Activated CD8-positive, alpha-beta memory T cell treated with anti-CD3 and anti-CD28 coated beads, Interleukin-2, amount 50 U/mL, for 4 hours (primary cell): Measurements from ENCODE around the gene MIPOL1.
"Not testable (repeated sequence)": the region's sequence is repeated elsewhere in the genome, so short reads cannot be mapped to it uniquely, and the experiment has no call there.

Source experiments
- DNase-seq: peaks from one replicate; pipeline ENCODE4 v3.0.0-alpha.2; 2020

The MIPOL1 gene

DNA sequence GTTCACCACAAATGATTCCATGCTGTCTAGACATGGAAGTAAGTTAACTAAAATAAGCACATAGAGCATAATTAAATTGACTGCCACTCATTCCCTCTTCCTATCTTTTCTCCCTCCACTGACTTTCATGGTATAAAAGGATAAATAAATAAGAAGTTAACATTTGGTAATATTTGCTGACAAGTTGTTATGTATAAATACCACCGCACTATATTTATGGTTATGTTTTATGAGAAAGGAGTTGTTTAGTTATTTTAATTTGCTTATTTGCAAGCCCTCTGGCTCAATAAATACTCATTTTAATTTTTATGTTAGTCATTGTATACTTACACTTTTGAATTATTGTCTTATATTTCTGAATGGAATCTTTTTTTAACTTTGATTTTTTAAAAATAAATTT is 113.5 kb downstream of the MIPOL1 start:
- no peak for DNase-seq

DNA sequence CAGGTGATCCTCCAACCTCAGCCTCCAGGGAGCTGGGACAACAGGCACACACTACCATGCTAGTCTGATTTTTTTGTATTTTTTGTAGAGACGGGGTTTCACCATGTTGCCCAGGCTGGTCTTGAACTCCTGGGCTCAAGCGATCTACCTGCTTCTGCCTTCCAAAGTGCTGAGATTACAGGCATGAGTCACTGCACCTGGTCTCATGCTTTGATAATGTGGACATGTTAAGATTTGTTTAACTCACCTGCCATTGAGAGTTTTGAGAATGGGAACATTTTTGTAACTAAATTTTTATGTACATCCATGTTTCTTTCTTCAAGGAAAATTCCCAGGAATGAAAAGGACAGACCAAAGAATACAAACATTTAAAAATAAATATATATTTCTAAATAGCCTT is 121.2 kb downstream of the MIPOL1 start:
- no peak for DNase-seq

- no peak for DNase-seq
These were observed 122.4 kb downstream of the MIPOL1 start for GRCh38 chr14:37320106-37320505.

GRCh38 chr14:37325332-37325731 is 127.6 kb downstream of the MIPOL1 start:
- no peak for DNase-seq

GRCh38 chr14:37326434-37326833 is 128.7 kb downstream of the MIPOL1 start:
- DNase-seq, result no peak

- not testable (repeated sequence) for DNase-seq
These were observed 130.2 kb downstream of the MIPOL1 start for GRCh38 chr14:37327933-37328332.

DNA sequence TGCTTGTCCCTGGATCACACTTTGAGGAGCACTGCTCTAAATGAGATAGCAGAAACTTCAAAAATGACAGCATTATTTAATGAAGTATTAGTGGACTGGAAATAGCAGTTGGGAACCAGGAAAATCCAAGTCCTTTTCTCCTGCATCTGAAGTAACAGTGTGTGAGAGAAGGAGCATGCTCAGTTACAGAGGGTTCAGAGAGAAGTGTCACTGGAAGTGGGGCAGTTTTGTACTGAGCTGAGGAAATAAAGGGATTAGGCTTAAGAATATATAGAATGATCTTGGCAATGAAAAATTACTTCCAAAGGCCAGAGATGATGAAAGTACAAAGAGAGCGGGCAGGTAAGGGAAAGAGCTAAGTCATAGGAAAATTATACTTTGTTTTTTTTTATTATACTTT is 130.9 kb downstream of the MIPOL1 start:
- DNase-seq, result no peak

DNA sequence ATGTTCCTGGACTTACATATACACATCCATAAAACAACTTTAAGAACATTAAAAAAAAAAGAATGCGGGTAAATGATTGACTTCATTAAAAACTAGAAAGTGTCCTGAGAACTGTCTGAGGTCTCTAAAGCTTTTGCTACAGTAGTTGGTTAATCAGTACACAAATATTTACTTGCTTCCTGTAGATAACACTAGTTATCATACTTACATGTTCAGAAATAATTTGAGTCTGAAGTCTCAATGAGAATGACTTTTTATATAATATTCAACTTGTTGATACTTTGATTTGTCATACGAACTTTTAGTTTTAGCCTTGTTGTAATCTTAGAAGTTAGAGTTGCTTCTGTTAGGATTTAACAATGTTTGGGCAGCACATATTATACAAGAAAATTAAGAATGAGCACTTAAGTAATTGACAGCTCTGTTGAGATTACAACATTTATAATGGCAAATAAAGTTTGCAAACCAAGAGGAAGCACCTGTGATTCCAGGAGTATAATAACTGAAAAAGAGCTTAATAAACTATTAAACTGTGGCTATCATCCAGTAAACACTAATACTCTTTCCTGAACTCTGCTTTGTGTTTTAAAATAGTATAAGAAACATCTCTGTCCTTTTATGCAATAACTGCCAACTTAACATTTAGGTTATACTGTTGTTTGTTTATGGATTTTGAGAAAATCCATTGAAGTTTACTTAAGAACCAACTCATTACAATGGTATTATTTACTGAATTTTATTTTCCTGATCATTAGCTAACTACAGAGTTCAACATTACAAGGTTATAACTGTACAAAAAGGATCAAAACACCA is 131.7 kb downstream of the MIPOL1 start:
- no peak for DNase-seq

- DNase-seq, result no peak
These were observed 133.2 kb downstream of the MIPOL1 start for GRCh38 chr14:37330910-37331309.

- no peak for DNase-seq
These were observed 142.6 kb downstream of the MIPOL1 start for GRCh38 chr14:37340353-37340752.

DNA sequence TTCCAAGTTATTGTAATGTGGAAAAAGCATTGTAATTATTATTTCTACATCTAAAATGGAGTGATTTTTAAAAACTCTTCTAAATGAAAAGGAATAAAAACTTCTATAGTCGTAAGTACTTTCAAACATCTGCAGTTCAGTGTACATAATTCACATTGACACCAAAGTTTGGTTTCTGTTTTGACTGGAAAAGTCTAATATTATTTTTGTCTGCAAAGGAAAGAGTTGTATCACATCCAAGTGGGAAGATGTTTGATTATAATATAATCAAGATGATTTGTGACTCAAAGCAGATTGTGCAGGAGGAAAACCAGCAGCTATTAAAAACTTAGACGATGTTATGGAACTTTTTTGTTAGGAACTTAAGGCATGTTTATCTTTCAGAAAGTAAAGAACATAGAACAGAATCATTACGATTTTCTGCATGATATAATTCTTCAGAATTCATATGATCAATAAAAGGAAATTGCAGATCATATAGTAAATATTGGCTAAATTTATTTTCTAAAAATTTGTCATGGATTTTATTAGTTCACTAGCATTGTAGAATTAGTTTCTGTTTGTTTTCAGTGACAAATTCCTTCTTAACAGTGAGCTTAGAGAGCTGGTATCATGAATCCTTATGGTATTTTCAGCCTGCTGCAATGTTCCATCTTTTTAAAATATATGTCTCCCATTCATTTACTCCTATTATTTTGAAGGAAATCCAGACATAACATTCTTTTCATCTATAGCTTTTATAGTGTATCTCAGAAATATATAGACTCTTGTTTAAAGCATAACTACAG is 145.8 kb downstream of the MIPOL1 start:
- DNase-seq, result no peak

DNA sequence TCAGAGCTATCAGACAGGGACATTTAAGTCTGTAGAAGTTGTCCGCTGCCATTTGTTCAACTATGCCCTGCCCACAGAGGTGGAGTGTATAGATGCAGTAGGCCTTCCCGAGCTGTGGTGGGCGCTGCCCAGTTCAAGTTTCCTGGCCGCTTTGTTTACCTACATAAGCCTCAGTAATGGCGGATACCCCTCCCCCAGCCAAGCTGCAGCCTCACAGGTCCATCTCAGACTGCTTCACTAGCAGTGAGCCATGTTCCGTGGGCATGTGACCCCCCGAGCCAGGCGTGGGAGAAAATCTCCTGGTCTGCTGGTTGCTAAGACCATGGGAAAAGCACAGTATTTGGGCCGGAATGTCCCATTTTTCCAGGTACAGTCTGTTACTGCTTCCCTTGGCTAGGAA is 165.9 kb downstream of the MIPOL1 start:
- DNase-seq, result no peak

- no peak for DNase-seq
These were observed 171.7 kb downstream of the MIPOL1 start for GRCh38 chr14:37369425-37369824.

DNA sequence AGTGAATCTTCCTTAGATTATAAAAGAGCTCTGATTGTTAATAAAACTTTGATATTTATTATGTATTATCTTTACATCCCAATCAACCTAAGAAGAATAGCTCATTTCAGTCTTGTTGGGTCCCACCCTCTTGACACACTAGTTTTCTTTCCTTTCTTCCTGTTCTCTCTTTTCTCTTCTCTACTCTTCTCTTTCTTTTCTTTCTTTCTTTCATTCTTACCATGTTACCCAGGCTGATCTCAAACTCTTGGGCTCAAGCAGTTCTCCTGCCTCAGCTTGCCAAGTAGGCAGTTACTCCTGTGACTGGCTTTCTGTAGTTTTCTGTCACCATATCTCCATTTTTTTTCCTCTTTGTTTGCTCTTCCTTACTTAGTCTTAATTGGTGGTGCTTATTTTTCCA is 177.8 kb downstream of the MIPOL1 start:
- no peak for DNase-seq

- DNase-seq, result no peak
These were observed 179.3 kb downstream of the MIPOL1 start for GRCh38 chr14:37376944-37377609.

DNA sequence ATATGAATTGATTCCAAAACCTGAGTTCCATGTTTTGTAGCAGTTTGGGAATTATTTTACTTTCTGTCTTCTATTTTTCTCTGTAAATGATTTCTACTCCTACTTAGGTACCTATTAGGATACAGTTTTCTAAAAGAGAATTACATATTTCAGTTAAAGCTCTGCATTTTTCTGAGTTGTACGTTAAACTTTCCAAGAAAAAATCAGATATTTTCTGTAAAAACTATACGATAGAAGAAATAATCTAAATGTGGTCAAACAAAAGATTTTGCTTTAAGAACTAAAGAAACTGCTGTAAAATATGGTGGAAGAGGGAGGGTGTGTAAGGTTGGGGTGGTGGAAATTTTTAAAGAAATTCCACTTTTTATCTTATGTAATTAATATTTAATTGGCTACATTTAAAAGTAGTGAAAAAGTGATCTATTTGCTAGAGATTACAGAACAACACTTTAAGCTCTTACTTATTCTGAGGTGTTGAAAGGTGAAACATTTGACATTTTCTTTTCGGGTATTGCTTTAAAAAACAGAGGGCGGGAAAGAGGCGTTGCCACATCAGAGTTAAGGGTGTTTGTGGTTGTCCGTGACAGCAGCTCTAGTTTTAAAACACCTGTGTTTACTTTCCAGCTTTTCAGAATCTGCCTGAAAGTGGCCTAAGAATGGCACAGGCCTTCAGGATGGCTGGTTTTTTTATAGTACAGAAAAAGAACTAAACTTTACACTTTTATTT is 187.3 kb downstream of the MIPOL1 start:
- no peak for DNase-seq

GRCh38 chr14:37397157-37397940 is 199.6 kb downstream of the MIPOL1 start:
- DNase-seq, result not testable (repeated sequence)

- DNase-seq, result no peak
These were observed 200.1 kb downstream of the MIPOL1 start for GRCh38 chr14:37397941-37398215.

- no peak for DNase-seq
These were observed 201.8 kb downstream of the MIPOL1 start for GRCh38 chr14:37399517-37399916.

DNA sequence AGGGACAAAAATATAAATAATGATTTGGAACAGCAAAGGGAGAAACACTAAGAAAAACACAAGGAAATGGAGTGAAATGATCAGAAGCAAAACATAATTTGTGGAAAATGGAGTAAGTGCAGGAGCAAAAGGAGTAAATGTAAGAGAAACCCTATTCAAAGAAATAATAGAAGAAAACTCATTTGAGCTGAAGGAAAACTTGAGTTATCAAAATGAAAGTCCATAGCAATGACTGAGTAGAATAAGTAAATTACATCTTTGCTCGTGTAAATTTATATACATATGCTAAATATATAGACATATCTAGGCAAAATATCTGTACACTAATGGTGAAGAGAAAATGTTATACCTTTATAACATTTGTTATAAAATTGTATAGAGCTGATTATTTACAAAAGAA is 203.4 kb downstream of the MIPOL1 start:
- DNase-seq, result no peak

DNA sequence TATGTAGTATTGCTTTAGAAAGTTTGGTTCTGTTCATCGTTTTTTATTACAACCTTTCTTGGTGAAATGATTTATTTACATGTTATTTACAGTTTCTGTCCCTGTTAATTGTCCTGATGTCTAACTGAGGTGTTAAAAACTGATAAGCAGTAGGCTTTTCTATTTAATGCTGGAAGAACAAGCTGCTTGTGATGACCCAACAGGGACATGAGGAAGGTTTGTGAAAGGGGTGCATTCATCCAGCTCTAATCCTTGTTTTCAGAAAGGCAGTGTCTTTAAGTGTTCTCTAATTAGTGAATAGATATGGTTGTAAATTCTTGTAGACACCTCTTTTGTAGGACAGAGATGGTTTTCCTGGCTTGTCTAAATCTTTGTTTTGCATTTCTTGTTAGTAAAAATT is 205.9 kb downstream of the MIPOL1 start:
- DNase-seq, result no peak

DNA sequence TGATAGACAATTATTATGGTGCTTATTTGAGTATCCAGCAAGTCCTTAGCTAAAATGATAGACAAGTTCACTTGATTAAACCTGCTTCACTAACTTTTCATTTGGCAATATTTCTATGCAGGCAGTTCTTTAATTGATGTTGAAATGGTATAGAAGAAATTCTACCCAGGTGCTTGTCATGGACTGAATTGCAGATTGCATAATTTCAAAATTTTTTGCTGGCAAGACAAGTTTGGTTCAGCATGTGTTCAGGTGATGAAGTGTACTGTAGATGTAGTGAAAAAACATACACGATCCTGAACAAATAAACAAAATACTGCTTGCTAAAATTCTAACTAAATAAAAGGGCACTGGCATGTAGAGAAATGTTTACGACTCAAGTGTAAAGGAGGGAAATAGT is 208.4 kb downstream of the MIPOL1 start:
- DNase-seq, result no peak
